HCT116 (cell line): ENCODE data around the gene MSMP. TPM values are rescaled to one million over a fixed set of nuclear protein-coding genes. Genes with fewer than 3 reads are reported as not detected.

Source experiments
- ATAC-seq: fragments of 200-7000 bp; cut with Tn5 transposase; 2 replicates; pipeline ENCODE4 v1.9.1; 2020; ENCODE audit warnings: mild to moderate bottlenecking, moderate library complexity
- BruUV-seq: library from RNA; stranded (reverse); fragments of 400-500 nt; replicated peaks from 2 replicates; lab custom pipeline; 2021; lab: Mats Ljungman, UMichigan
- CTCF ChIA-PET: fragments of 300-600 bp; sonication (Branson Sonifier 250); formaldehyde crosslinking; loops from one replicate; lab custom pipeline; 2021; ENCODE audit warnings: antibody characterized with exemption; lab: Charles Lee
- POLR2A ChIA-PET: fragments of 300-600, 350-600 bp; sonication (Branson Sonifier 250); formaldehyde crosslinking; loops from one replicate; lab custom pipeline; 2021; ENCODE audit warnings: antibody characterized with exemption; lab: Charles Lee
- RAD21 ChIA-PET, 2 experiments: fragments of 300-600 bp; sonication (Branson Sonifier 250); formaldehyde crosslinking; loops; one replicate each; lab custom pipeline; 2023; ENCODE audit warnings: low total read pairs in 2 of 2; ENCODE audit not compliant: uncharacterized antibody in 2 of 2, unreplicated experiment in 2 of 2, low non-redundant PET in 1 of 2; lab: Charles Lee
- DNase-seq: peaks from one replicate; pipeline ENCODE4 v3.0.0-alpha.2; 2010; ENCODE audit warnings: low read depth, low spot score
- H2AFZ ChIP-seq: fragments of 200-600 bp; shearing (Covaris generic), sonication (generic); 2 replicates; pipeline ENCODE4 v1.6.1; 2017; ENCODE audit warnings: low read depth, mixed run types, mixed read lengths, antibody characterized with exemption, low read length; ENCODE audit not compliant: poor library complexity, severe bottlenecking
- H3K27ac ChIP-seq: 2 replicates; pipeline ENCODE4 v1.5.1; 2012; ENCODE audit warnings: low read depth, low read length
- H3K27me3 ChIP-seq: fragments of 200-600 bp; sonication (generic); 2 replicates; pipeline ENCODE4 v1.6.1; 2016; ENCODE audit warnings: mixed run types, low read length, mixed read lengths; ENCODE audit not compliant: insufficient read depth
- H3K36me3 ChIP-seq, 2 experiments: fragments of 200-500 bp in 1 of 2; fragments of 200-600 bp in 1 of 2; sonication (Bioruptor generic) in 1 of 2; sonication (generic) in 1 of 2; 2 replicates each; pipeline versions ENCODE4 v1.5.1 to v1.6.1; 2014 to 2016; ENCODE audit warnings: low read length in 2 of 2, inconsistent platforms in 1 of 2, mixed read lengths in 1 of 2, mixed run types in 1 of 2; ENCODE audit not compliant: insufficient read depth in 2 of 2, control insufficient read depth in 1 of 2
- H3K4me1 ChIP-seq, 2 experiments: fragments of 200-600 bp in 1 of 2; sonication (generic) in 1 of 2; 2 replicates each; pipeline versions ENCODE4 v1.5.1 to v1.6.1; 2012 to 2017; ENCODE audit warnings: low read length in 2 of 2, inconsistent platforms in 1 of 2, mild to moderate bottlenecking in 1 of 2, mixed read lengths in 1 of 2, mixed run types in 1 of 2, moderate library complexity in 1 of 2; ENCODE audit not compliant: insufficient read depth in 2 of 2, control insufficient read depth in 1 of 2
- H3K4me2 ChIP-seq: fragments of 200-600 bp; sonication (generic); 2 replicates; pipeline ENCODE4 v1.6.1; 2017; ENCODE audit warnings: mixed run types, low read length, mixed read lengths
- H3K4me3 ChIP-seq, 2 experiments: fragments of 200-600 bp in 1 of 2; sonication (generic) in 1 of 2; replicated peaks in 1 of 2; 2 replicates each; pipeline ENCODE4 v1.5.1; 2011 to 2016; ENCODE audit warnings: low read length in 2 of 2, control low read depth in 1 of 2, low read depth in 1 of 2, mild to moderate bottlenecking in 1 of 2, mixed read lengths in 1 of 2, mixed run types in 1 of 2
- H3K79me2 ChIP-seq: fragments of 200-600 bp; sonication (generic); 2 replicates; pipeline ENCODE4 v1.6.1; 2017; ENCODE audit warnings: mild to moderate bottlenecking, mixed run types, low read length, moderate library complexity, mixed read lengths; ENCODE audit not compliant: insufficient read depth
- H3K9ac ChIP-seq: fragments of 200-600 bp; sonication (generic); 2 replicates; pipeline ENCODE4 v1.6.1; 2016; ENCODE audit warnings: low read length, mixed read lengths
- H3K9me2 ChIP-seq: fragments of 200-600 bp; sonication (generic), shearing (Covaris generic); 2 replicates; pipeline ENCODE4 v1.6.1; 2017; ENCODE audit warnings: mixed run types, mild to moderate bottlenecking, moderate library complexity; ENCODE audit not compliant: insufficient read depth
- H3K9me3 ChIP-seq, 2 experiments: fragments of 200-500 bp in 1 of 2; fragments of 200-600 bp in 1 of 2; sonication (Bioruptor generic) in 1 of 2; sonication (generic) in 1 of 2; 2 replicates each; pipeline ENCODE4 v1.6.1; 2014 to 2017; ENCODE audit warnings: low read length in 2 of 2, mixed read lengths in 2 of 2, inconsistent platforms in 1 of 2, low read depth in 1 of 2, mild to moderate bottlenecking in 1 of 2, mixed run types in 1 of 2, moderate library complexity in 1 of 2; ENCODE audit not compliant: control insufficient read depth in 1 of 2, insufficient read depth in 1 of 2
- H4K20me1 ChIP-seq: fragments of 200-600 bp; sonication (generic), shearing (Covaris generic); 2 replicates; pipeline ENCODE4 v1.6.1; 2017; ENCODE audit warnings: mixed run types, mild to moderate bottlenecking, moderate library complexity; ENCODE audit not compliant: insufficient read depth
- ATF3 ChIP-seq: IDR thresholded peaks from 2 replicates; pipeline ENCODE4 v1.6.1; 2012
- CBX3 ChIP-seq: IDR thresholded peaks from 2 replicates; pipeline ENCODE4 v1.6.1; 2012; ENCODE audit warnings: low read depth
- CEBPB ChIP-seq: IDR thresholded peaks from 2 replicates; pipeline ENCODE4 v1.6.1; 2012; ENCODE audit warnings: low read depth
- CTCF ChIP-seq, 3 experiments: fragments of 200-600 bp in 1 of 3; sonication (generic) in 1 of 3; IDR thresholded peaks in 2 of 3; conservative IDR thresholded peaks in 1 of 3; 2 replicates each; pipeline ENCODE4 v1.5.1; 2012 to 2017; ENCODE audit warnings: low read depth in 2 of 3, low read length in 2 of 3, antibody characterized with exemption in 1 of 3, borderline replicate concordance in 1 of 3, control low read depth in 1 of 3, mild to moderate bottlenecking in 1 of 3, mixed read lengths in 1 of 3, mixed run types in 1 of 3, moderate library complexity in 1 of 3; ENCODE audit not compliant: insufficient read depth in 1 of 3
- EGR1 ChIP-seq: IDR thresholded peaks from 2 replicates; pipeline ENCODE4 v1.6.1; 2012; ENCODE audit warnings: low read depth
- EZH2 ChIP-seq: fragments of 200-600 bp; sonication (generic); IDR thresholded peaks from 2 replicates; pipeline ENCODE4 v1.6.1; 2017; ENCODE audit warnings: antibody characterized with exemption, mixed run types
- EZH2phosphoT487 ChIP-seq: fragments of 200-600 bp; IDR thresholded peaks from 2 replicates; pipeline ENCODE4 v1.6.1; 2018; ENCODE audit warnings: antibody characterized with exemption, borderline replicate concordance
- FOSL1 ChIP-seq: IDR thresholded peaks from 2 replicates; pipeline ENCODE4 v1.6.1; 2012; ENCODE audit warnings: low read depth
- JUND ChIP-seq: IDR thresholded peaks from 2 replicates; pipeline ENCODE4 v1.6.1; 2012
- MAX ChIP-seq: IDR thresholded peaks from 2 replicates; pipeline ENCODE4 v1.6.1; 2012
- POLR2A ChIP-seq: IDR thresholded peaks from 2 replicates; pipeline ENCODE4 v1.7.0; 2011; ENCODE audit warnings: borderline replicate concordance; ENCODE audit not compliant: insufficient read depth, insufficient read length; ENCODE audit errors: extremely low read depth
- POLR2AphosphoS5 ChIP-seq: IDR thresholded peaks from 2 replicates; pipeline ENCODE4 v1.6.1; 2011; ENCODE audit warnings: mild to moderate bottlenecking, low read depth, low read length, moderate library complexity
- RAD21 ChIP-seq: IDR thresholded peaks from 2 replicates; pipeline ENCODE4 v1.6.1; 2012; ENCODE audit warnings: low read depth, mild to moderate bottlenecking
- REST ChIP-seq: IDR thresholded peaks from 2 replicates; pipeline ENCODE4 v1.6.1; 2012; ENCODE audit warnings: low read depth
- SIN3A ChIP-seq: IDR thresholded peaks from 2 replicates; pipeline ENCODE4 v1.6.1; 2012; ENCODE audit warnings: low read depth
- SP1 ChIP-seq: IDR thresholded peaks from 2 replicates; pipeline ENCODE4 v1.6.1; 2012; ENCODE audit warnings: low read depth
- SRF ChIP-seq: IDR thresholded peaks from 2 replicates; pipeline ENCODE4 v1.6.1; 2012; ENCODE audit warnings: low read depth
- YY1 ChIP-seq: IDR thresholded peaks from 2 replicates; pipeline ENCODE4 v1.6.1; 2011; ENCODE audit warnings: low read length, low read depth, moderate library complexity, mild to moderate bottlenecking; ENCODE audit not compliant: insufficient replicate concordance; ENCODE audit errors: extremely low read depth
- ZBTB33 ChIP-seq: IDR thresholded peaks from 2 replicates; pipeline ENCODE4 v1.6.1; 2011; ENCODE audit warnings: mild to moderate bottlenecking, low read length, moderate library complexity; ENCODE audit not compliant: insufficient replicate concordance; ENCODE audit errors: extremely low read depth
- ZFX ChIP-seq: fragments of 450-650 bp; IDR thresholded peaks from 2 replicates; pipeline ENCODE4 v1.6.1; 2017
- intact Hi-C: fragments of 100-400 bp; cut with micrococcal nuclease; formaldehyde crosslinking; loops from 2 replicates; pipeline ENCODE4 v1.10.0; 2022
- total RNA-seq: library from RNA; stranded (reverse); gene quantifications from one replicate; pipeline ENCODE4 v1.2.1, GENCODE V29; 2021; ENCODE audit not compliant: unreplicated experiment

Gene MSMP
- total RNA-seq, 1 experiment from 2014 or later = 1.2 TPM

- Histone ChIP-seq H4K20me1 (no peaks in the 10 kb centered on the region), H3K9me3 (no peaks in the 10 kb centered on the region), H3K27me3 (no peaks in the 10 kb centered on the region), H3K9ac (no peak overlapping the region), H3K27ac (no peak overlapping the region), H3K4me2 (no peak overlapping the region), H2AFZ (no peak overlapping the region), H3K79me2 (no peaks in the 10 kb centered on the region), H3K36me3 (0 out of 4 replicates have a peak, but pooled peaks cover 0 to 4% of the 10 kb centered on the region in 2 experiments), H3K4me1 (peaks cover 0 to 11% of the 10 kb centered on the region in 2 experiments; a peak in 1 of 4 replicates), H3K9me2 (no peaks in the 10 kb centered on the region), H3K4me3 (no peak overlapping the region)
- no TSS peak for BruUV-seq
- TF ChIP-seq REST = no peak
- no peak for TF ChIP-seq POLR2AphosphoS5
- no peak for TF ChIP-seq EGR1
- TF ChIP-seq RAD21 = no peak
- no peak for TF ChIP-seq SIN3A
- no peak for TF ChIP-seq CTCF (IDR thresholded peaks at IDR 0.05 in 2 of 3, conservative IDR thresholded peaks at IDR 0.05 in 1 of 3; ENCODE audit: borderline replicate concordance in 1 of 3, insufficient read depth in 1 of 3, low read depth in 2 of 3, low read length in 2 of 3)
- TF ChIP-seq MAX = no peak
- no peak for TF ChIP-seq CEBPB
- TF ChIP-seq FOSL1 = no peak
- no peak for TF ChIP-seq SP1
- TF ChIP-seq JUND = no peak
- no peak for TF ChIP-seq SRF
- TF ChIP-seq EZH2phosphoT487 = no peak
- TF ChIP-seq ZFX = no peak
- TF ChIP-seq YY1 = no peak
- no peak for TF ChIP-seq ATF3
- no peak for TF ChIP-seq POLR2A
- no peak for TF ChIP-seq ZBTB33
- no peak for TF ChIP-seq CBX3
- TF ChIP-seq EZH2 = no peak
- ChIA-PET POLR2A (no interaction called here), CTCF (interaction anchor here (1.2 to 1.9 kb wide), 2 partner anchors 34 to 119 kb away, joined by 3 to 6 read pairs; no protein-coding TSS in a partner anchor), RAD21 (no interaction called here)
- intact Hi-C loops = no loop called here
- ATAC-seq (no peak), DNase-seq (no peak)
Observed at GRCh38 chr9:35792024-35792813, 38.1 kb upstream of the MSMP start.
